Type B pancreatic cell (in vitro differentiated cells): ENCODE data around the gene SOHLH1. TPM values are rescaled to one million over a fixed set of nuclear protein-coding genes. Genes with fewer than 3 reads are reported as not detected.

Source experiments
- DNase-seq: peaks from one replicate; pipeline ENCODE4 v3.0.0; 2021; ENCODE audit warnings: mixed read lengths; ENCODE audit not compliant: unreplicated experiment; ENCODE audit errors: extremely low spot score
- H3K27ac Mint-ChIP-seq: 2 replicates; pipeline ENCODE4 v1.8.0; 2021; ENCODE audit warnings: mild to moderate bottlenecking, mixed read lengths
- H3K27me3 Mint-ChIP-seq: 2 replicates; pipeline ENCODE4 v1.8.0; 2021; ENCODE audit warnings: mixed read lengths
- H3K36me3 Mint-ChIP-seq: 2 replicates; pipeline ENCODE4 v1.8.0; 2021; ENCODE audit warnings: mixed read lengths
- H3K4me1 Mint-ChIP-seq: one replicate; pipeline ENCODE4 v1.8.0; 2021; ENCODE audit warnings: mixed read lengths; ENCODE audit not compliant: unreplicated experiment
- H3K4me3 Mint-ChIP-seq: 2 replicates; pipeline ENCODE4 v1.8.0; 2021; ENCODE audit warnings: mild to moderate bottlenecking, mixed read lengths
- H3K9me3 Mint-ChIP-seq: 2 replicates; pipeline ENCODE4 v1.8.0; 2021; ENCODE audit warnings: mixed read lengths
- total RNA-seq: library from RNA; stranded (reverse); gene quantifications from 2 replicates; pipeline ENCODE4 v1.2.1, GENCODE V29; 2021; ENCODE audit warnings: low replicate concordance
- TF ChIP-seq, protein P1 (sequence below): fragments of 200-600 bp; sonication (generic); conservative IDR thresholded peaks from 2 replicates; pipeline ENCODE4 v1.5.0; 2021; ENCODE audit warnings: antibody characterized with exemption, mild to moderate bottlenecking

The SOHLH1 gene
- total RNA-seq, 1 donor from 2014 or later = not detected

DNA sequence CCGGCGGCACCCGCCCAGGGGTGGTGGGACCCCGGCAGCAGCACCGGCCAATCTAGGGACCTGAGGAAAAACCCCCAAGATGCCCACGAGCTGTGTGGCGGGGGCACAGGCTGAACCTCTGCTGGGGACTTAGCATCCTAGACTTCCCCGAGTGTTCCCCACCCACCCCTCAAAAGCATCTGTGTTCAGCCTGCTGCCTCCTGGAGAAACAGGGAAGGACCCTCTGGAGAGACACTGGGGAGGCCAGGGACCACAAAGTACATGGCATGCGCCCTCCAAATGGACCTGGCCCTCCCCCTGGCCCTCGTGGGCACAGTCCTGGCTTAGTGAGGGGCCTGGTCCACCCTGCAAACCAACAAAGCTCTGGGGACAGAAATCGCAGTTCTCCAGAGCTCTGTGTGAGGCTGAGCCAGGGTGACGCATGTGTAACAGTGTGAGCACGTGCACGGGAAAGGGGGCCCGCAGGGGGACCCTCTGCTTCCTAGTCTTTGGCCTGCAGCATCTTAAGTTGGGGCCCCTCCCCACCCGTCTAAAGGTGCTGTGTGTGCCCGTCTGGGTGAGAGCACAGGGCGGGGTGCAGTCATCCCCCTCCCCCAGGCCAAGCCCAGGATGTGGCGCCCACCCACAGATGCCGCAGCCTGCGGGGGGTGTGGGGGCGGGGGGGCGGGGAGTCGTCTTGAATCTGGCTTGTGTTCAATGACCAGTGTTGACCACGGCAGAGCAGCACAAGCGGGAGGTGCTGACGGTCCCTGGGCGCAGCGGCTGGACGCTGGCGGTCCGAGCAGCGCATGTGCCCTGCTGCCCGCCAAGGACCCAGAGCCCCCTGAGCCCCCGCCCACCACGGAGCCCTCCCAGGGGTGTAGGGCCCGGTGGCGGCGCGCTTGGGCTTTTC lies 2.0 kb upstream of the SOHLH1 start:
- no peak overlapping the region for H3K4me3 Mint-ChIP-seq
- no peak for DNase-seq
- TF ChIP-seq, protein P1, sequence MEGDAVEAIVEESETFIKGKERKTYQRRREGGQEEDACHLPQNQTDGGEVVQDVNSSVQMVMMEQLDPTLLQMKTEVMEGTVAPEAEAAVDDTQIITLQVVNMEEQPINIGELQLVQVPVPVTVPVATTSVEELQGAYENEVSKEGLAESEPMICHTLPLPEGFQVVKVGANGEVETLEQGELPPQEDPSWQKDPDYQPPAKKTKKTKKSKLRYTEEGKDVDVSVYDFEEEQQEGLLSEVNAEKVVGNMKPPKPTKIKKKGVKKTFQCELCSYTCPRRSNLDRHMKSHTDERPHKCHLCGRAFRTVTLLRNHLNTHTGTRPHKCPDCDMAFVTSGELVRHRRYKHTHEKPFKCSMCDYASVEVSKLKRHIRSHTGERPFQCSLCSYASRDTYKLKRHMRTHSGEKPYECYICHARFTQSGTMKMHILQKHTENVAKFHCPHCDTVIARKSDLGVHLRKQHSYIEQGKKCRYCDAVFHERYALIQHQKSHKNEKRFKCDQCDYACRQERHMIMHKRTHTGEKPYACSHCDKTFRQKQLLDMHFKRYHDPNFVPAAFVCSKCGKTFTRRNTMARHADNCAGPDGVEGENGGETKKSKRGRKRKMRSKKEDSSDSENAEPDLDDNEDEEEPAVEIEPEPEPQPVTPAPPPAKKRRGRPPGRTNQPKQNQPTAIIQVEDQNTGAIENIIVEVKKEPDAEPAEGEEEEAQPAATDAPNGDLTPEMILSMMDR = no peak
- H3K27ac Mint-ChIP-seq = no peak overlapping the region
- peaks cover 16% of the 10 kb centered on the region for H3K27me3 Mint-ChIP-seq
- H3K36me3 Mint-ChIP-seq = no peaks in the 10 kb centered on the region
- H3K4me1 Mint-ChIP-seq = no peaks in the 10 kb centered on the region
- H3K9me3 Mint-ChIP-seq = no peaks in the 10 kb centered on the region

DNA sequence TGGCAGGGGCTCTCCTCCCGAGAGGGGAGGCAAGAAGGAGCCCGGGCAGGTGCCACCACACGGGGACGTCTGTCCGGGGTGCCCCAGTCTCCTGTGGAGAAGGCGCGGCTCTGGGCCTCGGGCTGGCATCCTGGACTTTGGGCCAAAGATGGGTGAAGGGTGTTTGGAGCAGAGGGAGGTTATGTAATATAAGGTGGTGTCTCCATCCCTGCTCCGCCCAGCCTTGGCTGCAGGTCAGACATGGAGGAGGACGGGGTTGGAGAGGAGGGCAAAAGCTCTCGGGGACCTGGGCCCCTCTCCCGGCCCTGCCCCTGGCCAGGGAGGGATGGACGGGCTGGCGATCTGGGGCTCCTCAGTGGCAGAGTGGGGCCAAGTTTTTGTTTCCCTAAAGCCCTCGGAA lies 1.2 kb upstream of the SOHLH1 start:
- Mint-ChIP-seq H3K27ac (no peak overlapping the region), H3K27me3 (peaks cover 16% of the 10 kb centered on the region), H3K9me3 (no peaks in the 10 kb centered on the region), H3K4me1 (no peaks in the 10 kb centered on the region), H3K4me3 (no peak overlapping the region), H3K36me3 (no peaks in the 10 kb centered on the region)
- TF ChIP-seq, protein P1 = no peak
- DNase-seq = no peak

DNA sequence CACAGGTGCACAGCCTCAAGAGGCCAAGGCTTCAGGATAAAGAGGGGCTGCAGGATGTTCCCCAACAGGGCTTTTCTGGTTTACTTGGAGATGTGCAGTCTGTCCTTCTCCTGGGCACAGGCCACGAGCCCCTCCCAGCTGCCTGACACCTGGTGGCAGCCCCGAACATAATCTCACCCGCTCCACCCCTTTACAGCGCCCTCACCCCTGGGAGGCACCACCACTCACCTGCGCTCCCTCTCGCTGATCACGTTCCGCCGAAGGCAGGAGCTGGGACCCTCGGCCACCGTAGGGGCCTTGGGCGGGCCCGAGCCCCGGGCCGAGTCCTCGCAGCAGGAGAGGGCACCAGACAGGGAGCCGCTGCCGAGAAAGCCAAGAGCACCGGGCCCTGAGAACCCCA lies 514 bp downstream of the SOHLH1 start:
- TF ChIP-seq, protein P1 = no peak
- Mint-ChIP-seq H3K4me1 (no peaks in the 10 kb centered on the region), H3K27ac (no peak overlapping the region), H3K9me3 (no peaks in the 10 kb centered on the region), H3K27me3 (peaks cover 13% of the 10 kb centered on the region), H3K36me3 (no peaks in the 10 kb centered on the region), H3K4me3 (no peak overlapping the region)
- DNase-seq = no peak

DNA sequence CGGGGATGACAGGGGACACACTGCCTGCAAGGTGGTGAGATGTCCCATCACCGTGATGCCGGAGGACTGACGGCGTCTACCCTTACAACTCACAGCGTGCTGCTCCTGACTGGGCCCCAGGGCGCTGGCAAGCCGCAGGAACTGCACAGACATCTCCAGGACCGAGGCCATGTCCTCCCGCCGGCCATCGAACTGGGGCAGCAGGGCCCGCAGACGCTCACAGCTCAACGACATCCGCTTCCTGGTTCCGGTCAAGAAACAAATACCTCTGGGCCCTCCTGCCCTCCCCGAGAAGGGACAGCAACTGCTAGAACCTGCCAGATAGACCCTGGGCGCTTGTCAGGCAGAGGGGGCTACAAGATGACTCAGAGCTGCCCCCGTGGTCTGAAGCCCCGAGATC lies 1.0 kb downstream of the SOHLH1 start:
- Mint-ChIP-seq H3K4me1 (no peaks in the 10 kb centered on the region), H3K36me3 (no peaks in the 10 kb centered on the region), H3K9me3 (no peaks in the 10 kb centered on the region), H3K4me3 (no peak overlapping the region), H3K27ac (no peak overlapping the region), H3K27me3 (peaks cover 12% of the 10 kb centered on the region)
- TF ChIP-seq, protein P1 = no peak
- DNase-seq = no peak

DNA sequence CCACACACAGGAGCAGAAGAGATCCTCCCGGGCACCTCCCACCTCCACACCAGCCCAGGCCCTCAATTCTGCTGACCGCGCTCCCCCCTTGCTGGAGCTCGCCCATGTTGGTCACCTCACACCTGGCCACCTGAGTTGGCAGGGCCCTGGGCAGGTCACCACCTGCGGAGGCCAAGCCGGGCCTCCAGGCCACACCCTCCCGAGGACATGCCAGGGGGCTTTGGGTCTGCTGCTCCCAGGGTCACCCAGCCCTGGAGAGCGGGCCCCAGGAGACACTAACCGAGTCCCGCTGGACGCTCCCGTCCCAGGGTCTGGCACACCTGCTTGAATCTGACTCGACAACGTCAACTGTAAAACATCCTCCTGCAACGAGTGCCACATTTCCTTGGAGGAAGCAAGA lies 2.1 kb downstream of the SOHLH1 start:
- H3K4me1 Mint-ChIP-seq = no peaks in the 10 kb centered on the region
- no peak overlapping the region for H3K4me3 Mint-ChIP-seq
- no peaks in the 10 kb centered on the region for H3K9me3 Mint-ChIP-seq
- TF ChIP-seq, protein P1 = no peak
- H3K27ac Mint-ChIP-seq = no peak overlapping the region
- no peak for DNase-seq
- no peaks in the 10 kb centered on the region for H3K36me3 Mint-ChIP-seq
- peaks cover 8% of the 10 kb centered on the region for H3K27me3 Mint-ChIP-seq
